ENCODE measurements around the gene TXNDC16.
"Not testable (repeated sequence)": the region's sequence is repeated elsewhere in the genome, so short reads cannot be mapped to it uniquely, and the experiment has no call there.

The TXNDC16 gene

DNA sequence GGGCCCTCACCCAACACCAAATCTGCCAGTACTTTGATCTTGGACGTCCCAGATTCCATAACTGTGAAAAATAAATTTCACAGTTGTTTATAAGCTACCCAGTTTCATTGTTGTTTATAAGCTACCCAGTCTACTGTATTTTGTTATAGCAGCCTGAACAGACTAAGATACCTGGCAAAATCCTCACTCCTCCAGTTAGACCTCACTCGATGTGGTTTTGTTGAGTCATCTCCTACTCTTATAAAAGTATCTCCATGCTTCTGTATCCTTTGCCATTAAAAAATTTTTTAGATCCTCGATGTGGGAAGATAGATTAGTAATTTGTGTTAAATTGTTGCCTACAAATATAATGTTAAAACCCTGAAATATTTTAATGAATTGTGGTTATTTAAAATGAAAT is 16.0 kb downstream of the TXNDC16 start:
- no peak for DNase-seq

DNA sequence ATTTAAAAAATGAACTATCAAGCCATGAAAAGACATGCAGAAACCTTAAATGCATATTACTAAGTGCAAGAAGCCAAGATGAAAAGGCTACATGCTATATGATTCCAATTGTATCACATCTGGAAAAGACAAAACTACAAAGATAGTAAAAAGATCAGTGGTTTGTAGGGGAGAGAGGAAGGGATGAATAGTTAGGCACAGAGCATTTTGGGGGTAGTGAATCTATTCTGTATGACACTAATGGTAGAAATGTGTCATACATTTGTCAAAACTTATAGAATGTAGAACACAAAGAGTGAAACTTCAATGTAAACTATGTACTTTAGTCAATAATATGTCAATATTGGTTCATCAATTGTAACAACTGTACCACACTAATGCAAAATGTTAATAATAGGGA is 20.8 kb downstream of the TXNDC16 start:
- DNase-seq: no peak

DNA sequence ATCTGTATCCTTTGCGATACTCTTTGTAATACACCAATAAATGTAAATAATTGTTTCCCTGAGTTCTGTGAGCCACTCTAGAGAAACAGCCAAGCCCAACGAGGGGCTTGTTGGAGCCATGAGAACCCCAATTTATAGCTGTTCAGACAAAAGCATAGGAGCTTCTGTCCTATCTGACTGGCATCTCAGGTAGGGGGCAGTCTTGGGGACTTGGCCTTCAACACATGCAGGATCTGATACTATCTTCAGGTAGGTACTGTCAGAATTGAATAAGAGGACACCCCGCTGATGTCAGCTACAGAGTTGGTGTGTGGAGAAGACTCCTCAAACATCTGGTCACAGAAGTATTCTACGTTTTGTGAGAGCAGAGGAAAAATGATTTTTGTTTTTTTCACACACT is 25.3 kb downstream of the TXNDC16 start:
- DNase-seq: no peak

DNA sequence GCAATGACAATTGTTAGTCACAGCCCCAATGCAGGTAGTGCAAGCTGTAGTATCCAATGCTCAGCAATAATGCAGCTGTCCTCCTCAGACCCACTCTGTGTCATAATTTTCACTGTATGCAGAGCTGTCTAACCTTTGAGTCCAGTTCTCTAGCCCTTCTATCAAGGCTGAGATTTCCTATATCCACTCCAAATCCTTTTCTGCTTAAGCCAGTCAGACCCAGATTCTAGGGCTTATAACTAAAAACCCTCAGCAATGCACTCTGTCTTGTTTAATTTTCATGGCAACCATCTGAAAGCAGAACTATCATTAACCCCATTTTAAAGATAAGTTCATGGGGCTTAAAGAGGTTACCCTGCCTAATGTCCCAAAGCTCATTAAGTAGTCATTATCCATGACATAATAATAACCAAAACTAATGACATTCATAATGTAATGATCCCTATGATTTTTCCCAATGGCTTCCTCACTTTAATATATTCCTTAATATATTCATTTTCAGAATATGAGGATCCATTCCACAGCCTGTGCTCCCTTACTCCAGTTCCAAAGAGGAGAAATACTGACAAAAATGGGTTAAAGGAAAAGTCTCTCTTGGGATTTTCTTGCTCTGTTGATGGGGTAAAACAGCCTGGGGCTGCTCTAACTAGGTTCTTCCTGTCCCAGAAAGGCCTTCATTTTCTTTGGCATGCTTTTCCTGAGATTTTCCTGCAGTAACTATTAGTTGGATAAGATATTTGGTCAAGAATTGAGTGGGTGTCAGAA is 29.5 kb downstream of the TXNDC16 start:
- no peak for DNase-seq

DNA sequence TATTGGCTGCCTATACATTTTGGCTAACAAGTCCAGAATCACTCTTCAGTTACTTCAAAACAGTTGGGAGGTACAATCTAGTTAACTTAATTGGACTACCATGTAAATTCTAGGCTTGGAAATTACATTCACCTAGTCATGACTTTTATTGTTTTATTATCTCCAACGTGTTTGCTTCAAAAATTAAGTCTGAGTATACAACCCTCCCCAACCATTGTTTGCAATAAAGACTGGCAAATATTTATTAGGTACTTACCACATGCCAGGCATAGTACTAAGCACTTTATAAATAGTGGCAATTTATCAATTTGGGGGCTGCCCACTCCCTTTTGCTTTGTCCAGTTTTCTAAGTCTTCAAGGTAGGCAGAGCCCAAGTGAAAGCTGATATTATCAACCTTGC is 30.3 kb downstream of the TXNDC16 start:
- no peak for DNase-seq

DNA sequence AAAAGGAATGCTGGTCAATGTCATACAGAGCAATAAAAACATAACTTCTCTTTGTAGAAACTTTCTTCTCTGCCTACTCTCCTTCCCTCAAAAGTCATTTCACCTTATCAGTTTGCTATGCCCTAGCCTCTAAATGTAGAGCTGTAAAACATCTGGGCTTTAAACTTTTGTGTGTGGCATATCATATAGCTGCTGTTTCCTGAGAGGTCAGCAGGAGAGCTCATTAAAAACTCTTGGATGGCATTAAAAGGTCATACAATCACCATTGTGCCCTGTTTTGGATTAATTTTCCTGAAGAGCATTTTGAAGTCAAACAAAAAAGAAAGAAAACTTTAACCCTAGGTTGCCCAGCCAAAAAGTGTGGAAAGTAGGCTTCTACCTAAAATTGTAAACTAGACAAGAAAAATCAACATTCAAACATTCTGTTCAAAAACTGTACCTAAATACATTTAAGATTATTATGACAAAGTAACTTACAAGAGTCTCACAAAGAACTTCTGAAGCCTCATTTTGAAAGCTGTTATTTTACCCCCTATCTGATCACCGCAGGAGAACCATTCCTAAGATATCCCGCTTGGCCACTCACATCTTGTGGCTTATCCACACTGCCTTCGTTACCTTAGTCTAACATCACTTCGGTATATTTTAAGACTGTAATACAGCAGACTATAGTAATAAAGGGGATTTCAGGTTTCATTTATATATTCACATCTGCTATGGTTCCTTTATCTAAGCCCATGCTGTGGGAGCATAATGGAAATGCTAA is 38.1 kb downstream of the TXNDC16 start:
- no peak for DNase-seq

DNA sequence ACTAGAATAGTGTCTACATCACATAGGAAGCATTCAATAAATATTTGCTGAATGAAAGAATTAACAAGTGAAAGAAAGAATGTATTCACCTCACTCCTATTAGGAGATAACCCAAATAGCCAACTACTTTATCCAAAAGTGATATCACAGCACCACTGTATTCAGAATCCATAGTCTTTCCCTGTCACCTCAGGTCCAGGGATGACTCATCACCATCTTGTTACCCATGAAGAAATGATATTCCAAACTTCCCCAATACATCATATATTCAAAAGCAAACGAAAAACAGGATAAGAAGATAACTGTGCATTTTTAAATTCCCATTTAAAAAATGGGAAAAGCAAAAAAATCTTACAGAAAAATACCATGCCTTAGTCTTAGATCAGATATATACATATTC is 39.1 kb downstream of the TXNDC16 start:
- DNase-seq: no peak

DNA sequence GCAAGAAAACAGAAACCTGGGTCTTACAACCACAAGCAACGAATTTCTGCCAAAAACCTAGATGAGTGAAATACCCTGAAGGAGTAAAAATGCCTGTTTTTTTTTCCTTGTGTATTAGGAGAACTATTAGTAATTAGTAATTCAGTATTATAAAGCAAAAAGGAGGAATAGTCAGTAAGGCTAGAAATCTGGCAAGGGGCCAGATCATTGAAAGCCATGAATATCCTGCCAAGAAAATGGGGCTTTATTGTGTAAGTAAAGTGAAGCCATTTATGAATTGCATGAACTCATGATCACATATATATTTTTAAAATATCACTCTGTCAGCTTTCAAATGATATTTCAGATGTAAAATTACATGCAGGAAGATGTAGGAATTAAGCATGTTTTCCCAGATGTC is 57.9 kb downstream of the TXNDC16 start:
- DNase-seq: no peak

DNA sequence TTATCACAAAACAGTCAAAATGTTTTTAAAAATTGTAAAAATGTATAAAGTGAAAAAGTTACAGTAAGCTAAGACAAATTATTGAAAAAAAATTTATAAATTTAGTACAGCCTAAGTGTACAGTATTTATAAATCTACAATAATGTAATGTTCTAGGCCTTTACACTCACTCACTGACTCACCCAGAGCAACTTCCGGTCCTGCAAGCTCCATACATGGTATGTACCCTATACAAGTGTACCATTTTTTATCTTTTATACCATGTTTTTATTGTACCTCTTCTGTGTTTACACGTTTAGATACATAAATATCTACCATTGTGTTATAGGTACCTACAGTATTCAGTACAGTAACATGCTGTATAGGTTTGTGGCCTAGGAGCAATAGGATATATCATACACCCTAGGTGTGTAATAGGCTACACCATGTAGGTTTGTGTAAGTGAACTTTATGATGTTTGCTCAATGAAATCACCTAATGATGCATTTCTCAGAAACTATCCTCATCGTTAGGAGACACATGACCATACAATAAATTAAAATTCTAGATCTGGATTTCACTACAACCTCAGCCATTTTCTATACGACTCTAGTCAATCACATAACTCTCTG is 66.8 kb downstream of the TXNDC16 start:
- DNase-seq: no peak

DNA sequence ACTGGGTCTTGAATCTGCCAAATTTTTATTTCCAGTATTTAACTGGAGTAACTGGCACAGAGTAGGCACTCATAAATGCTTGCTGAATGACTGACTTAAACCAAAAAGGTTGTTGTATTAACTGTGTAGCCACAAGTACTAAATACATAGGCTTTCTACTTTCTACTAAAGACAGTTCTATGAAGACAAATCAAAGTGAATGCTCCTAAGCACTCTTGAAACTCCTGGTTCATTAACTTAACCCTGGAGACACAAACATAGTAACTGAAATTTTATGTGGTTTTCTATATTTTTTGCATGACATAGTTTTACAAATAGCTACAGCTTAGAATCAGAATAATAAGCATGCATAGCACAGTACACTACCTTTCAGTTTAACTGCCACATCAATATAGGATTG is 70.4 kb downstream of the TXNDC16 start:
- no peak for DNase-seq

DNA sequence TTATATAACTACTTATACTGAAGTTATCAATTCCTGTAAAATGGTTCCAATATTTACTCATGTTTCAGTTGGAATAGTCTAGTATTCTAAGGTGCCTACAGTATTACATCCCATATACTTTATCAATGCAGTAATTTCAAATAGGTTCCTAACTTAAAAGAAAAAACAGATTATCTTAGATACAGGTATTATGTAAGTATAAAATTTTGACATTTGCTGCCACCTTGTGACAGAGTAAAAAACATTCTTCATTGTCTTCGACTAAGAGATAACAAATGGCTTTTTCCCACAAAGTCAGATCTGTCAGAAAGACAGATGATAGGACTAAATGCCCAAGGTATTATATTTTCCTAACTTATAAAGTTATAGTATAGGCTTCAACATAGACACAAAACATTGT is 78.7 kb downstream of the TXNDC16 start:
- DNase-seq: no peak

DNA sequence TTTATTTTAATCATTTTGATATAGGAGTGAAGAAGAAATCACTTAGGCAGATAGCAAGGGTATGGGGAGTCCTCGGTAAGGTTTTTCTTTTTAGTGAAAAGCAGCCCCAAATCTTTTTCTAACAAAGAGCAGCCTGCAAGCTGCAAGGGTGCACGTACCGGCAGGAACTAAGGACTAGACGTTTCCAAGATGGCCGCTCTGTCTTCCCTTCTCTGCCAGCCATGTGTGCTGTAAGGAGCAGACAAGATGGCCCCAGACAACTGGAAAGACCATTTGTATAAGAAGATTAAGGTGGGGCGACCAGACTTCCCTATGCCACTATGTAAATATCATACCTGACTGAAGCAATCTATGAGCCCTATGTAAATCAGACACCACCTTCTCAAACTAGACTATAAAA is 79.6 kb downstream of the TXNDC16 start:
- DNase-seq: no peak

DNA sequence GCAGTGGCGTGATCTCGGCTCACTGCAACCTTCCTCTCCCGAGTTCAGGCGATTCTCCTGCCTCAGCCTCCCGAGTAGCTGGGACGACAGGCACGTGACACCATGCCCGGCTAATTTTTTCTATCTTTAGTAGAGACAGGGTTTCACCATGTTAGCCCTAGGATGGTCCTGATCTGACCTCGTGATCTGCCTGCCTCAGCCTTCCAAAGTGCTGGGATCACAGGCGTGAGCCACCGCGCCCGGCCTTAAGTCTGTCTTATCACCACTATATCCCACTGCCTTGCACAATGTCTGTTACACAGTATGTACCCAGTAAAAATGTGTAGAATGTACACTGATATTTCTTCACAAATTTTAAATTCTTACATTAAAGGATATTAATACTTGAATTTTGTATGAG is 80.1 kb downstream of the TXNDC16 start:
- not testable (repeated sequence) for DNase-seq

DNA sequence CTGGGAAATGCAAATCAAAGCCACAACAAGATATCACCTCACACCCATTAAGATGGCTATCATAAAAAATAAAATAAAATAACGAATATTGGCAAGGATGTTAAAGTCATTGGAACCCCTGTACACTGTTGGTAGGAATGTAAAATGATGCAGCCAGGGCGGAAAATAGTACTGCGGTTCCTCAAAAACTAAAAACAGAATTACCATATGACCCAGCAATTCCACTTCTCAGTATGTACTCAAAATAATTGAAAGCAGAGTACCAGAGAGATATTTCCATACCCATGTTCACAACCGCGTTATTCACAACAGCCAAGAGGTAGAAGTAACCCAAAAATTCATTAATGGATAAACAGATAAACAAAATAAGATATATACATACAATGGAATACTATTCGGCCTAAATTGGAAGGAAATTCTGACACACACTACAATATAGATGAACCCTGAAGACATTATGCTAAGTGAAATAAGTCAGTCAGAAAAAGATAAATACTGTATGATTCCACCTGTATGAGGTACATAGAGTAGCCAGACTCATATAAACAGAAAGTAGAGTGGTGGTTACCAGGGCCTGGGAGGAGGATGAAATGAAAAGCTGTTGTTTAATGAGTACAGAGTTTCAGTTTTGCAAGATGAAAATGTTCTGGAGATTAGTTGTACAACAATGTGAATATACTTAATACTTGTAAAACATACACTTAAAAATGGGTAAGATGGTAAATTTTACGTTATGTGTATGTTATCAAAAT is 84.6 kb downstream of the TXNDC16 start:
- no peak for DNase-seq

DNA sequence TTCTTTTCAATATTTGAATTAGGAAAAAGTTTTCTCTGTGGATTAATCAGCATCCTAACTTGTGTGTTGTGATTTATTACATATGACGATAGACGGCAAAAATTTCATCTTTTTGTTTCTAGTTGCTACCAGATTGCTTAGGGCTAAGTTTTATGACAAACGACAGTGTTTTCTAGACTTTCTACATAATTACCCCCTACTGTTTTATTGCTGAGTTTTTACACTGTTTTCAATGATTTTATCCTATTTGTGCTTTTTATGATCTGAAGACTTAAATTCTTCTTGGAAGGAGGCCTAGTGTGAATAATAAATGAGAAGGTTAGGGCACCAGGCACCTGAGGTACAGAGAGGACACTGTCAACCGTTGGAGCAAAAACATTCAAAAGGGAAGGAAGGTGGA is 88.1 kb downstream of the TXNDC16 start:
- no peak for DNase-seq

DNA sequence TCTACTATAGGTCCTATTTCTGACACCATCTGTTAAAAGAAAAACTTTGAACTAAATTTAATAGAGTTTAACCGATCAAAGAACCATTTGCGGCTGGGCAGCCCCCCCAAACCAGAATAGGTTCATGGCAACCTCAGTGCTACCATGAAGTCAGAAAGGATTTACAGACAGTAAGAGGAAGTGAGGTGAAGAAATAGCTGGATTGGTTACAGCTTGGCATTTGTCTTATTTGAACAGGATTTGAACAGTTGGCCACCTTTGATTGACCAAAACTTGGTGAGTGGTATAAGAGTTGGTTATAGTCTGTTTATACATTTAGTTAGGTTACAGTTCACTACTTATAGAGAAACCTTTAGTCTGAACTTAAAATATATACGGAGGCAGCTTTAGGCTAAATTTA is 88.9 kb downstream of the TXNDC16 start:
- DNase-seq: no peak

DNA sequence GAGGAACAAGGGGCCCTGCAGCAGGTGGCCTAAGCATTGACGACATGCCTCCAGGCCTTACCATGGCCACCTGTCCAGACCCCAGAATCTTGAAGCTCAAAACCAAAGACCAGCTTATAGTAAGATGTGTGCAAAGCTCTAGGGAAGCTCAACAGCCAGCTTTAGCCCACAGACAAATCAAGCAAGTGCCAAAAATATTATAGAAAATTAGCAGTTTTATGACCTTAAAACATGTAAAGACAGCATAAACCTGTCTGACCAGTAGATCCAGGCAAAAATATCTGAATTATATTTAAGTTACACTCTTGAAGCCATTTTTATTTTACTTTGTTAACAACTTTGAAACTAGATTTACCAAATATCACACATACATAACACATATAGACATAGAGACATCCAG is 90.6 kb downstream of the TXNDC16 start:
- no peak for DNase-seq

DNA sequence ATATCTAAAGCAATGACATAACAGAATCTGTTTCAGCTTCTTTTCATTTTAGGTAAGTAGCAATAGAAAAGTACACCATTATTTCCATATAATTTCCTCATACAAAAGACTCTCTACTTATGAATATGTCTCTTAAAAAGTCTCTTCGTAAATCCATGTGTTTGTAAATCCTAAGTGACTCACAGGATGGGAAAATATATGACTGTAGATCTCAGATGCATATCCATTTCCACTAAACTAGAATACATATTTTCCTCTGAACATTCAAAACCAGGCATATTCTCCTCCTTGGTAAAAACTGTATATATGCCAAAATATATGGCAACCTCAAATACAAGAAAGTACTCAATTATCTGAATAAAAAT is 93.6 kb downstream of the TXNDC16 start:
- DNase-seq: no peak

DNA sequence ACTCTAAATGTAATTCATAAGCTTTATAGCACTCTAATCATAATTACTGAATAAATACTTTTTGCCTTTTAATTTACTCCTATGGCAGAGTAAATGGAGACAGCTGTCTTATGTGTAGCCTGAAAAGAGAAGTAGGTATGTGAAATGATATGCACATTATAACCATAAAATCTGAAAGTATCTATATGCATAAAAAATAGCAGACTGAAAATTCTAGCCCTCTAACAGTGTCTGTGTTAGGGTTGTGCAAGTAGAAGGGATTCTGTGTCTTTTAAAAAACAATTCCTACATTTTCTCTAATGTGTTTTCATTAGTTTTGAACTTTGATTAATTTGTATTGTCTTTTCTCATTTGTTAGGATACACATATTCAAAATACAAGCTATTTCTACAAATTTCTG is 94.9 kb downstream of the TXNDC16 start:
- DNase-seq: no peak

DNA sequence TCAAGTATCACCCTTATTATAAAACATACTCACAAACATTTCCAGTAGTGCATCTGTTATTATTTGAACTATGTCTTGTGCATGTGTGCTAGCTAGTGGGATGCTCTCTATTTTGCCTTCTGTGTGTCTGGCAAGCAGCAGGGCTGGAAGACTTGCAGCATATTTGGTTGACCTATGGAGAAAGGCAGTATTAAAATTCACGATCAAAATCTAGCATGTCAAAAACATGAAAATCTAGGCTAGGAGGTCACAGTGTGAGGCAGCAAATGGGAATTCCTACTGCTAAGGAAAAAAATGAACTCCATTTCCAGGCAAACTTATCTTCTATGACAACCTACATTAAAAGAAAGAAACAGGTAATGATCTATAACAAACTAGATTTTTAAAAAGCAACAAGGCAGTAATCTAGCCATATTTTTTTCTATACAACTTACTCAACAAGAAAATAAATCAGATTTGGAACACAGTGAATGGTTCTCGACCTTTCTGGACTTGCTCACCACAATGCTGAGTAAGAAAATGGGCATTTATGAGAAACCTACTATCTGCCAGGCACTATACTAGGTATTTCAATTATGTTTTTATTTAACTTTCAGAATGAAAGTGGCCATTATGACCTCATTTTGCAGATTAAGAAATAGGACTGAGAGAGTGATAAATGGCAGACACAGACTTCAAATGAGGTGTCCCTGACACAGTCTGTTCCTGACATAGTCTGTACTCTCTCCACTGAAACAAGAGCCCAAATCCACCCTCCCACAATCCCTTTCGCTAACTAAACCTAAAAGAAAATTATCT is 96.8 kb downstream of the TXNDC16 start:
- no peak for DNase-seq

DNA sequence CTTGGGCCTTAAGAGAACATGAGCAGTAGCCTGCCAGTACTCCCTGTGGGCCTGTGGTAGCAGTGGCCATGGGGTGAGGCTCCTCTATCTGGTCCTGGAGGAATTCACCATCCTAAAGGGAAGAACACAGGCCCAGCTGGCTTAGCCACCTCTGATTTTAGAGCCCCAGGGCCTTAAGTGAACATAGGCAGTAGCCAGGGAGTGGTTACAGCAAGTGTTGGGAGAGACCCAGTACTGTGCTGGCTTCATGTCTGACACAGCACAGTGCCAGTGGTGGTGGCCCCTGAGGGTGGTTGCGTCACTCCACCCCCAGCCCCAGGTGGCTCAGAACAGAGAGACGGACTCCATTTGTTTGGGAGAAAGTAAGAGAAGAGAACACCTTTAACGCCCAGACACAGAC is 105.1 kb downstream of the TXNDC16 start:
- no peak for DNase-seq

DNA sequence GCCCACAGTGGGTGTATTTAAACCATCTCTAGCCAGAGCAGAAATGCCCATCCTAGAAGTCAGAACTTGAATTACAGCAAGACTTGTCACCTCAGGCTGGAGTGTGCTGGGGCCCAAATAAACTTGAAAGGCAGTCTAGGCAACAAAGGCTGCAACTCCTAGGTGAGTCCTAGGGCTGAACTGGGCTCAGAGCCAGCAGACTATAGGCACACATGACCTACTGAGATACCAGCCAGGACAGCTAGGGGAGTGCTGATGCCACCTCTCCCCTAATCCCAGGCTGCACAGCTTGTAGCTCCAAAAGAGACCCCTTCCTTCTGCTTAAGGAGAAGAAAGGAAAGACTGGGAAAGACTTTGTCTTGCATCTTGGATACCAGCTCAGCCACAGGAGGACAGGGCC is 106.0 kb downstream of the TXNDC16 start:
- DNase-seq: no peak
